IPS-15b (cell line): ENCODE results near the gene CCDC91.
"Not testable (repeated sequence)": the region's sequence is repeated elsewhere in the genome, so short reads cannot be mapped to it uniquely, and the experiment has no call there.

ENCODE experiments used
- H3K27me3 ChIP-seq: one replicate; pipeline ENCODE4 v1.6.1; 2013; ENCODE audit warnings: low read length; ENCODE audit not compliant: control insufficient read depth, insufficient read depth
- H3K36me3 ChIP-seq: one replicate; pipeline ENCODE4 v1.6.1; 2013; ENCODE audit warnings: low read length; ENCODE audit not compliant: control insufficient read depth, insufficient read depth
- H3K4me1 ChIP-seq: one replicate; pipeline ENCODE4 v1.6.1; 2013; ENCODE audit warnings: mild to moderate bottlenecking, low read length; ENCODE audit not compliant: control insufficient read depth, insufficient read depth
- H3K4me3 ChIP-seq: one replicate; pipeline ENCODE4 v1.5.1; 2013; ENCODE audit warnings: low read depth, low read length
- H3K9ac ChIP-seq: one replicate; pipeline ENCODE4 v1.6.1; 2013; ENCODE audit warnings: low read depth, mild to moderate bottlenecking, low read length
- H3K9me3 ChIP-seq: one replicate; pipeline ENCODE4 v1.6.1; 2013; ENCODE audit warnings: mild to moderate bottlenecking, low read length; ENCODE audit not compliant: control insufficient read depth, insufficient read depth

CCDC91 gene

DNA sequence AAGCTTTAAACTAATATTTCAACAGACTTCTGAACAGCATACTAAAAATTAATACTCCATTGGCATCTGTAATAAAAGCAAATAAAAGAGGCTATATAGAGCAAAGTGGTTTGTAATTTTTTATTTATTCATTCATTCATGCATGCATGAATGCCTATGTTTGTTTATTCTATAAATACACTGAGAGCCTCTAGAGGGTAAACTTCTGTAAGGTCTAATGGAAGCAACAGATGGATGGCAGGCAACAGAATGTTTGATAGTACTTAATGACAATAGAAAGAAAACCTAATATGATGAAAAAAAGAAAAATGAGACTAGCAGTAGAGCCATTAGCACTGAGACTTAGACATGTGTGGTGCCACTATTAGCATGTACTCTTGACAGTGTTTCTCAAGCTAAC is 253.1 kb downstream of the CCDC91 start:
- Histone ChIP-seq H3K27me3 (no peaks in the 10 kb centered on the region), H3K9ac (no peak overlapping the region), H3K4me1 (no peaks in the 10 kb centered on the region), H3K36me3 (no peaks in the 10 kb centered on the region), H3K9me3 (no peaks in the 10 kb centered on the region), H3K4me3 (no peak overlapping the region)

DNA sequence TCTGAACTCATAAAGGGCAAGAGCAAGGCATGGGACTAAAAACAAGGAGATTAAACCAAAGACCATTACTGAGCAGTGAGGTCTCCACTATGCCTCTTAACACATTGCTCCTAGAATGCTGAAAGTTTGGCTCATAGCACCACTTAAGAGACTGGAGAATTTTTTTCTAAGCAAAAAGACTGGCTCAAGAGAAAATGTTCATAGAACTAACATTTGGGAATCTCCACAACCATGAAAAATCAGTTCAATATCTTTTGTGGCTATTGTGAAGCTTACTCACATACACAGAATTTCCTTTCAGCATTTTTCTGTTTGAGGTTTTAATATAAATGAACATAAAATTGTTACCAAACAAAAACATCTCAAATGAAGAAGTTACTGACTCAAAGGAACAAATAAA is 255.8 kb downstream of the CCDC91 start:
- H3K27me3 ChIP-seq = no peaks in the 10 kb centered on the region
- no peak overlapping the region for H3K9ac ChIP-seq
- no peaks in the 10 kb centered on the region for H3K9me3 ChIP-seq
- no peaks in the 10 kb centered on the region for H3K4me1 ChIP-seq
- H3K36me3 ChIP-seq = no peaks in the 10 kb centered on the region
- no peak overlapping the region for H3K4me3 ChIP-seq

DNA sequence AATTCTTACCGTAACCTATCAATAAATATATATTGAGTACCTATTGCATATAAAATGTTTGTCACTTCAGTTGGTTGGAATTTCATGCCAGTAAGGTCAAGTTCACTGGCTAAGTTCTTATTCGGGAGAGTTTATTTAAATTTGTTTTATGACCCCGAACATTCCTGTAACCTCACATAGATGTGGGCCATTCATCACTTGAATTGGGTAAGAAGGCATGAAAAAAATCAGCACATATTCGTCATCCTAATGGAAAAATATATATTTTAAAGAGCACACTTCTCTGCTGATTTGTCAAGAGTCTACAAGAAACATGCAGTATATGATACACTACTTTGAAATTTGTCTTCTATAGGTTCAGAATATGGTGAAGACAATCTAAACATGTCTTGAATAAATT is 263.4 kb downstream of the CCDC91 start:
- no peak overlapping the region for H3K4me3 ChIP-seq
- no peaks in the 10 kb centered on the region for H3K27me3 ChIP-seq
- no peaks in the 10 kb centered on the region for H3K9me3 ChIP-seq
- H3K36me3 ChIP-seq = no peaks in the 10 kb centered on the region
- H3K9ac ChIP-seq = no peak overlapping the region
- H3K4me1 ChIP-seq = peaks cover 6% of the 10 kb centered on the region

DNA sequence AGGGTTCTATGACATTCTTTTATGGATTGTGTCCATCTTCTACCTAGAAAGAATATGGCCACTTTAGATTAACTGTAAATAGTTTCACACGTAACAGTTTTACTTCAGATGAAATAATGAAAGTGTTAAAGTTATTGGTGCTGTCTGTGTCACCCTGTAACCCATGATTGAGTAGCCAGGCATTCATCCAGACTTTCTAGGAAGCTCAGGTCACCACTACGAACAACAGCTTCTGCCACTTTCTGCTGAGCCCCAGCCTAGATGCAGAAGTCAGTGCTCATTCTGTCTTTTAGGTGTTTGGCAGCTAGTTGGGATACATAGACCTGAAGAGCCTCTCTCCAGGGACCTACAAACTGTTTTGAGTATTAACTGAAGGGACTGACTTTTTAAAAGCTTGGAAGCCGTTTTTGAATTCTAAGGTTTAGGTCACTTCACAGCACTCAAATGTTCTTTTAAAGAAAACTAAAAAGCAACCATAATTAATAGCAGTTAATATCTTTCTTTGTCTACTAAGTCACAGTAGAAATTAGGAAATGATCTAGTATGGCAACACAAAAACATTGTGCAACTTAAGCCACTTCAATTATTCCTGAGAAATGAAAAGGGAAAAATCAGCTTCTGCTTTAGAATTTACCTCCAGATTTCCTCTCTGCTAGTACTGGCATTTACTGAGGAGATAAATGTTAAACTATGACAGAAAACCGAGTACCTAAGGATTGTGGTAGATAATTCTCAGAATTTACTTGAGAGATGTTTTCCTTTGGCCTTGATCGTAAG is 266.9 kb downstream of the CCDC91 start:
- H3K9me3 ChIP-seq = no peaks in the 10 kb centered on the region
- peaks cover 21% of the 10 kb centered on the region for H3K4me1 ChIP-seq
- no peaks in the 10 kb centered on the region for H3K27me3 ChIP-seq
- no peak overlapping the region for H3K4me3 ChIP-seq
- H3K36me3 ChIP-seq = no peaks in the 10 kb centered on the region
- no peak overlapping the region for H3K9ac ChIP-seq

DNA sequence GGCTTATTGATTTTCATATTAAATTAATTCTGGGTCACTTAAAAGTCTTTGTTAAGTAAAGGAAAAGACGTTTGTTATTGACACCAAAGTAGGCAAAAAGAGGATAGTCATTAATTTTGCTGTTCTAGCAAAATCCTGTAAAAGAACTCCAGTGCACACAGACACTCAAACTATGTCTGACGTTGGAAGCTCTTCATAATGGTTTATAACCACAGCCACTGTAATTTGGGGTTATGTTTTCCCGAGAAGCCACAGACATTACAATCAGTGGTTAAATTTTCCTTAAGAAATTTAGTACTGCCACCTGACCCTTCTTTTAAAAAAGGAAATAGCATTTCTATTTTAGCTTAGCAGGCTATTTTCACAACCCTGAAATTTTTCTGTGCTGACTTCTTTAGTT is 267.5 kb downstream of the CCDC91 start:
- Histone ChIP-seq H3K9me3 (no peaks in the 10 kb centered on the region), H3K27me3 (no peaks in the 10 kb centered on the region), H3K9ac (no peak overlapping the region), H3K36me3 (no peaks in the 10 kb centered on the region), H3K4me1 (peaks cover 21% of the 10 kb centered on the region), H3K4me3 (no peak overlapping the region)

- no peaks in the 10 kb centered on the region for H3K36me3 ChIP-seq
- H3K4me1 ChIP-seq = peaks cover 21% of the 10 kb centered on the region
- no peak overlapping the region for H3K4me3 ChIP-seq
- H3K27me3 ChIP-seq = no peaks in the 10 kb centered on the region
- H3K9ac ChIP-seq = no peak overlapping the region
- H3K9me3 ChIP-seq = no peaks in the 10 kb centered on the region
Measured at GRCh38 chr12:28459481-28459880, 269.2 kb downstream of the CCDC91 start.

DNA sequence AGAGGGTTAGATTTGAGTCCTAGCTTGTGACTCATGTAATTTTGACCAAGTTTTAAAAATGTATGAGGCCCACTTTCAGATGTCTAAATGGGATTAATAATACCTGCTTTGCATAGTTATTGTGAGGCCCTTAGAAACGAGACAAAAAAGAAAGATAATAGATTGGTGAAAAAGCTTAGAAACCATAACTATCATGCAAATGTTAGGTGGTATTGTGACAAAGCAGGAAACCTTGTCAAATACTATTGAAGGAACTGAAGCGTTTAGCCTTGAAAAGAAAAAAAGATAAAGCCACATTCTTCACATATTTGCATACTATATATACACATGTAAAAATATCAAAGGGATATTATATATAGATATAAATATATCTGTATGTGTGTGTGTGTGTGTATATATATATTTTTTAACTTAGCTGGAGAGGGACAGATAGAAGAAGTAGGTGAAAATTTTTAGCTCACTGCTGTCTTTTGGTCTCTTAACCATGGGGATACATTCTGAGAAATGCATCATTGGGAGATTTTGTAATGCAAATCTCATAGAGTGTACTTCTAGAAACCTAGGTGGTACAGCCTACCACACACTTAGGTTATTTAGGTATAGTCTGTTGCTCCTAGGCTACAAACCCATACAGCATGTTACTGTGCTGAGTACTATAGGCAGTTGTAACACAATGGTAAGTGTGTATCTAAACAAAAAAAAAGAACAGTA is 270.3 kb downstream of the CCDC91 start:
- Histone ChIP-seq H3K4me3 (no peak overlapping the region), H3K9me3 (no peaks in the 10 kb centered on the region), H3K4me1 (peaks cover 19% of the 10 kb centered on the region), H3K27me3 (no peaks in the 10 kb centered on the region), H3K36me3 (no peaks in the 10 kb centered on the region), H3K9ac (no peak overlapping the region)

DNA sequence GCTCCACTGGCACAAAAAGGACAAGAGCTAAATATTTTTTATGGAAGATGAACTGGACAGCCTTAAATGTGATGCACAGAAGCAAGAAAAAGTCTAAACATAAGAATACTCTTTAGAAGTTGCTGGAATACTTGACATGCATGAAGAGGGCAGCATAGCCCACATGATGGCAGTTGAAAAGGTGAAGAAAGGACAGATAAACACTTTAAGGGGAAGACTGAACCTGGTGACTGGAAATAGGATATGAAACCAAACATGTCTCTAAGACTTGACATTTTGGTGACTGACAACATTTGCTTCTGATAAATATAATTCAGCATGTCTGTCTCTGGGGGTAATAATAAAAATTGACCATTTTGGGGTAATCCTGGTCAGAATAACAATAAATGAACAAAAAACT is 273.1 kb downstream of the CCDC91 start:
- no peak overlapping the region for H3K9ac ChIP-seq
- peaks cover 16% of the 10 kb centered on the region for H3K4me1 ChIP-seq
- no peaks in the 10 kb centered on the region for H3K27me3 ChIP-seq
- no peaks in the 10 kb centered on the region for H3K36me3 ChIP-seq
- H3K9me3 ChIP-seq = no peaks in the 10 kb centered on the region
- no peak overlapping the region for H3K4me3 ChIP-seq

- not testable (repeated sequence) for H3K9ac ChIP-seq, H3K4me1 ChIP-seq, H3K9me3 ChIP-seq, H3K36me3 ChIP-seq, H3K27me3 ChIP-seq, H3K4me3 ChIP-seq
Measured at GRCh38 chr12:28471762-28472161, 281.5 kb downstream of the CCDC91 start.

GRCh38 chr12:28476206-28476605 is 285.9 kb downstream of the CCDC91 start:
- H3K36me3 ChIP-seq, H3K4me3 ChIP-seq, H3K9ac ChIP-seq, H3K4me1 ChIP-seq, H3K9me3 ChIP-seq, H3K27me3 ChIP-seq: not testable (repeated sequence)

DNA sequence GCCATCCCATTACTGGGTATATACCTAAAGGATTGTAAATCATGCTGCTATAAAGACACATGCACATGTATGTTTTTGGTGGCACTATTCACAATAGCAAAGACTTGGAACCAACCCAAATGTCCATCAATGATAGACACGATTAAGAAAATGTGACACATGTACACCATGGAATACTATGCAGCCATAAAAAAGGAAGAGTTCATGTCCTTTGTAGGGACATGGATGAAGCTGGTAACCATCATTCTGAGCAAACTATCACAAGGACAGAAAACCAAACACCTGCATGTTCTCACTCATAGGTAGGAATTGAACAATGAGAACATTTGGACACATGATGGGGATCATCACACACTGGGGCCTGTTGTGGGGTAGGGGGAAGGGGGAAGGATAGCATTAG is 288.8 kb downstream of the CCDC91 start:
- H3K9me3 ChIP-seq, H3K4me3 ChIP-seq, H3K27me3 ChIP-seq, H3K36me3 ChIP-seq, H3K4me1 ChIP-seq, H3K9ac ChIP-seq: not testable (repeated sequence)

GRCh38 chr12:28479683-28480082 is 289.4 kb downstream of the CCDC91 start:
- H3K27me3 ChIP-seq = no peaks in the 10 kb centered on the region
- no peak overlapping the region for H3K4me3 ChIP-seq
- H3K36me3 ChIP-seq = no peaks in the 10 kb centered on the region
- H3K9me3 ChIP-seq = no peaks in the 10 kb centered on the region
- no peaks in the 10 kb centered on the region for H3K4me1 ChIP-seq
- no peak overlapping the region for H3K9ac ChIP-seq
